Globus pallidus (tissue), 1 donor: ENCODE measurements around the gene SRGAP1.
"Not testable (repeated sequence)": the region's sequence is repeated elsewhere in the genome, so short reads cannot be mapped to it uniquely, and the experiment has no call there.

ENCODE experiments used
- DNase-seq: peaks from one replicate; pipeline ENCODE4 v3.0.0-alpha.2; 2015; ENCODE audit warnings: low spot score

SRGAP1 gene

GRCh38 chr12:64122995-64123394 lies 278.5 kb downstream of the SRGAP1 start:
- DNase-seq: no peak

GRCh38 chr12:64123448-64123847 lies 278.9 kb downstream of the SRGAP1 start:
- no peak for DNase-seq

- DNase-seq: no peak
Measured at GRCh38 chr12:64124511-64125197, 280.2 kb downstream of the SRGAP1 start.

- DNase-seq: no peak
Measured at GRCh38 chr12:64125913-64126312, 281.4 kb downstream of the SRGAP1 start.

- DNase-seq: no peak
Measured at GRCh38 chr12:64127811-64128210, 283.3 kb downstream of the SRGAP1 start.

GRCh38 chr12:64128366-64128765 lies 283.9 kb downstream of the SRGAP1 start:
- no peak for DNase-seq

- DNase-seq: not testable (repeated sequence)
Measured at GRCh38 chr12:64130476-64130875, 286.0 kb downstream of the SRGAP1 start.

GRCh38 chr12:64131456-64131855 lies 287.0 kb downstream of the SRGAP1 start:
- not testable (repeated sequence) for DNase-seq

GRCh38 chr12:64132672-64133071 lies 288.2 kb downstream of the SRGAP1 start:
- not testable (repeated sequence) for DNase-seq

- DNase-seq: no peak
Measured at GRCh38 chr12:64137117-64137516, 292.6 kb downstream of the SRGAP1 start.

GRCh38 chr12:64139021-64139420 lies 294.5 kb downstream of the SRGAP1 start:
- DNase-seq: no peak

GRCh38 chr12:64142382-64142781 lies 297.9 kb downstream of the SRGAP1 start:
- DNase-seq: no peak

- DNase-seq: no peak
Measured at GRCh38 chr12:64142784-64143183, 298.3 kb downstream of the SRGAP1 start.

GRCh38 chr12:64145226-64145625 lies 300.7 kb downstream of the SRGAP1 start:
- DNase-seq: no peak

GRCh38 chr12:64147011-64147631 lies 302.6 kb downstream of the SRGAP1 start:
- DNase-seq: no peak

- no peak for DNase-seq
Measured at GRCh38 chr12:64147875-64148274, 303.4 kb downstream of the SRGAP1 start.

GRCh38 chr12:64154677-64155076 lies 310.2 kb downstream of the SRGAP1 start:
- no peak for DNase-seq

GRCh38 chr12:64157110-64157509 lies 312.6 kb downstream of the SRGAP1 start:
- no peak for DNase-seq

- DNase-seq: no peak
Measured at GRCh38 chr12:64160021-64160710, 315.7 kb downstream of the SRGAP1 start.

GRCh38 chr12:64160711-64161060 lies 316.2 kb downstream of the SRGAP1 start:
- no peak for DNase-seq

- DNase-seq: not testable (repeated sequence)
Measured at GRCh38 chr12:64166606-64167005, 322.1 kb downstream of the SRGAP1 start.

- not testable (repeated sequence) for DNase-seq
Measured at GRCh38 chr12:64167041-64167440, 322.5 kb downstream of the SRGAP1 start.

GRCh38 chr12:64170024-64170423 lies 325.5 kb downstream of the SRGAP1 start:
- DNase-seq: no peak
